HFFc6 (cell line): Measurements from ENCODE around the gene CYSTM1. TPM values are rescaled to one million over a fixed set of nuclear protein-coding genes. Genes with fewer than 3 reads are reported as not detected.
A peak's percentile ranks its signal among the peaks of the same experiment; 100 is the strongest.

Experiments
- DNase-seq: peaks from one replicate; pipeline ENCODE4 v3.0.0-alpha.2; 2018
- H3K27ac Mint-ChIP-seq: 2 replicates; pipeline ENCODE4 v1.8.0; 2020; ENCODE audit warnings: mild to moderate bottlenecking, mixed read lengths
- H3K27me3 Mint-ChIP-seq: 2 replicates; pipeline ENCODE4 v1.8.0; 2021; ENCODE audit warnings: mild to moderate bottlenecking, moderate library complexity, mixed read lengths; ENCODE audit not compliant: insufficient read depth
- H3K36me3 Mint-ChIP-seq: 2 replicates; pipeline ENCODE4 v1.8.0; 2021; ENCODE audit warnings: low read depth, mixed read lengths
- H3K4me1 Mint-ChIP-seq: 2 replicates; pipeline ENCODE4 v1.8.0; 2020; ENCODE audit warnings: low read depth, mixed read lengths
- H3K4me3 Mint-ChIP-seq: 2 replicates; pipeline ENCODE4 v1.8.0; 2020; ENCODE audit warnings: mild to moderate bottlenecking, moderate library complexity, mixed read lengths
- H3K9me3 Mint-ChIP-seq: 2 replicates; pipeline ENCODE4 v1.8.0; 2020; ENCODE audit warnings: mild to moderate bottlenecking, mixed read lengths
- total RNA-seq, 6 experiments: library from RNA; stranded (reverse); fragmentation: NEBNext Ultra II Directional; extraction: Animal tissue kit (Norgen Biotek cat#: 25700); gene quantifications; 2 replicates in 1 of 6; 3 replicates in 5 of 6; pipeline ENCODE4 v1.2.3, GENCODE V29; 2021
- TF ChIP-seq, protein P1 (sequence below): fragments of 200-600 bp; sonication (generic); IDR thresholded peaks from 2 replicates; pipeline ENCODE4 v1.5.0; 2021; ENCODE audit warnings: antibody characterized with exemption, mild to moderate bottlenecking

The CYSTM1 gene
- total RNA-seq, 6 experiments from 2014 or later, result 11.6 to 16.7 (median 12.5) TPM

DNA sequence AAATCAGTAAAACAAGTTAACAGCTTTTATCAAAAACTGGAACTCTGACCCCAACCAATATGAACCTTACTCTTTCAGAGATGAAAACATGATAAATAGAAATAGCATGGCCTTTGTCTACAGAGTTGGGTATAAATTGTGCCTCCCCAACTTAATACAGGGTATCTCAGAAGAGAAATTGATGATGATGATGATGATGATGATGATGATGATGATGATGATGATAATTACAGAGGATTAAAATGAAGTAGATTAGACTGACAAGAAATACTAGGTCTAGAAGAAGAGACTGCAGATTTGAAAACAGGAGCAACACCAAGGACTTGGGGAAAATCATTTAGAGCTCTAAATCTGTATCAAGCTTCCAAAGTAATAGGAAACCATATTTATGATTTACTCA is 100.8 kb downstream of the CYSTM1 start:
- Mint-ChIP-seq H3K27me3 (no peaks in the 10 kb centered on the region), H3K36me3 (peaks cover 24% of the 10 kb centered on the region), H3K4me1 (peaks cover 6% of the 10 kb centered on the region; the same call in 1 of the 2 replicates), H3K27ac (no peak overlapping the region), H3K4me3 (no peak overlapping the region), H3K9me3 (no peaks in the 10 kb centered on the region)
- DNase-seq, result no peak
- TF ChIP-seq, protein P1, sequence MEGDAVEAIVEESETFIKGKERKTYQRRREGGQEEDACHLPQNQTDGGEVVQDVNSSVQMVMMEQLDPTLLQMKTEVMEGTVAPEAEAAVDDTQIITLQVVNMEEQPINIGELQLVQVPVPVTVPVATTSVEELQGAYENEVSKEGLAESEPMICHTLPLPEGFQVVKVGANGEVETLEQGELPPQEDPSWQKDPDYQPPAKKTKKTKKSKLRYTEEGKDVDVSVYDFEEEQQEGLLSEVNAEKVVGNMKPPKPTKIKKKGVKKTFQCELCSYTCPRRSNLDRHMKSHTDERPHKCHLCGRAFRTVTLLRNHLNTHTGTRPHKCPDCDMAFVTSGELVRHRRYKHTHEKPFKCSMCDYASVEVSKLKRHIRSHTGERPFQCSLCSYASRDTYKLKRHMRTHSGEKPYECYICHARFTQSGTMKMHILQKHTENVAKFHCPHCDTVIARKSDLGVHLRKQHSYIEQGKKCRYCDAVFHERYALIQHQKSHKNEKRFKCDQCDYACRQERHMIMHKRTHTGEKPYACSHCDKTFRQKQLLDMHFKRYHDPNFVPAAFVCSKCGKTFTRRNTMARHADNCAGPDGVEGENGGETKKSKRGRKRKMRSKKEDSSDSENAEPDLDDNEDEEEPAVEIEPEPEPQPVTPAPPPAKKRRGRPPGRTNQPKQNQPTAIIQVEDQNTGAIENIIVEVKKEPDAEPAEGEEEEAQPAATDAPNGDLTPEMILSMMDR, result no peak

DNA sequence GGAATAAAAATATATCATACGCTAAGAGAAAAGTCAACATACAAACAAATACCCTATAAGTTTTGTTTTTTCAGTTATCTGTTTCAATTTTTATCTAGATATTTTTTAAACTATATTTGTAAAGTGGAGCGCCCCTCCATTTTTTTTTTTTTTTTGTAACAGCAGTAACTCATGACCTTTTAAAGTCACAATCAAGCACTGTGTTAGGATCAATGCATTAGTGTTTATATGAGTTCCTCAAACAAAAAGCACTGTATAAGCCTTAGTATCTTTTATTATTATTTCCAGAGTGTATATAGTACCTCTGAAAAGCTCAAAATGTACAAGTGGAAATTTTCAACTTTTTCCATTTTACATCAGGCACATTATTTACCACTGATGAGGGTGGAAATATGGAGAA is 107.3 kb downstream of the CYSTM1 start:
- no peak overlapping the region for H3K27ac Mint-ChIP-seq
- no peaks in the 10 kb centered on the region for H3K27me3 Mint-ChIP-seq
- peaks cover 12% of the 10 kb centered on the region for H3K4me1 Mint-ChIP-seq
- H3K4me3 Mint-ChIP-seq, result no peak overlapping the region
- H3K9me3 Mint-ChIP-seq, result no peaks in the 10 kb centered on the region
- peaks cover 14% of the 10 kb centered on the region for H3K36me3 Mint-ChIP-seq
- no peak for DNase-seq
- TF ChIP-seq, protein P1, result no peak

DNA sequence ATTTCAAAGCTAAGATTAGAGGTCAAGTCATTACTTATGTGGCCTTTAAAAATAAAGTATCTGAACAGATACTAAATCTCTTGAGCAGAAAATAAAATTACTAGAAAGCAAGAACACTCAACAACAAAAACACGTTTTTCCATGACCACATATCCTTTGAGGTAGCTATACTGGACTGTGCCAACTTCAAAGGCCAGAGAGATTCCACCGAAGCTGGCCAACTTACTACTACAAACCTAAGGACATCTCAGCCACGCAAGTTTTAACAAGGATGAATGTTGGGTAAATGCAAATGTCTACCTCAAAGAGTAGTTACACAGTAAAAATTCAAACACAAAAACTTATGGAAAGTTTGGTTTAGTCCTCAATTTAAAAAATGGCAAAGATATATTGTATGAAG is 109.0 kb downstream of the CYSTM1 start:
- DNase-seq, result no peak
- no peaks in the 10 kb centered on the region for H3K36me3 Mint-ChIP-seq

DNA sequence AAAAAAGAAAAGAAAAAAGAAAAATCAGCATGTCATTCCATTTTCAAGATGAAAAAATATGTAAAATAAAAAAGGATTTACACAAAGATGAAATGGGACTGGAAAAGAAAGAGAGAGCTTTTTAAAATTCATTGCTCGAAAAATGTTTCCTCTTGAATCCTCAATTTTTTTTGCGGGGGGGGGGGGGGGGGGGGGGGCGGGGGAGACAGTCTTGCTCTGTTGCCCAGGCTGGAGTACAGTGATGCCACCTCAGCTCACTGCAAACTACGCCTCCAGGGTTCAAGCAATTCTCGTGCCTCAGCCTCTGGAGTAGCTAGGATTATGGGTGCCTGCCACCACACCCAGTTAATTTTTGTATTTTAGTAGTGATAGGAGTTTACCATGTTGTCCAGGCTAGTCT is 111.4 kb downstream of the CYSTM1 start:
- H3K27ac Mint-ChIP-seq, result no peak overlapping the region
- no peak overlapping the region for H3K4me3 Mint-ChIP-seq
- H3K27me3 Mint-ChIP-seq, result no peaks in the 10 kb centered on the region; the same call in 1 of the 2 replicates
- H3K36me3 Mint-ChIP-seq, result peaks cover 13% of the 10 kb centered on the region
- no peak for DNase-seq
- no peaks in the 10 kb centered on the region for H3K9me3 Mint-ChIP-seq
- TF ChIP-seq, protein P1, result no peak
- H3K4me1 Mint-ChIP-seq, result peaks cover 42% of the 10 kb centered on the region

More for the DNA sequence above, 109.0 kb downstream of the CYSTM1 start:
- peaks cover 24% of the 10 kb centered on the region for H3K4me1 Mint-ChIP-seq
- no peaks in the 10 kb centered on the region for H3K9me3 Mint-ChIP-seq
- no peak overlapping the region for H3K4me3 Mint-ChIP-seq
- H3K27me3 Mint-ChIP-seq, result no peaks in the 10 kb centered on the region
- no peak overlapping the region for H3K27ac Mint-ChIP-seq
- TF ChIP-seq, protein P1, result no peak

DNA sequence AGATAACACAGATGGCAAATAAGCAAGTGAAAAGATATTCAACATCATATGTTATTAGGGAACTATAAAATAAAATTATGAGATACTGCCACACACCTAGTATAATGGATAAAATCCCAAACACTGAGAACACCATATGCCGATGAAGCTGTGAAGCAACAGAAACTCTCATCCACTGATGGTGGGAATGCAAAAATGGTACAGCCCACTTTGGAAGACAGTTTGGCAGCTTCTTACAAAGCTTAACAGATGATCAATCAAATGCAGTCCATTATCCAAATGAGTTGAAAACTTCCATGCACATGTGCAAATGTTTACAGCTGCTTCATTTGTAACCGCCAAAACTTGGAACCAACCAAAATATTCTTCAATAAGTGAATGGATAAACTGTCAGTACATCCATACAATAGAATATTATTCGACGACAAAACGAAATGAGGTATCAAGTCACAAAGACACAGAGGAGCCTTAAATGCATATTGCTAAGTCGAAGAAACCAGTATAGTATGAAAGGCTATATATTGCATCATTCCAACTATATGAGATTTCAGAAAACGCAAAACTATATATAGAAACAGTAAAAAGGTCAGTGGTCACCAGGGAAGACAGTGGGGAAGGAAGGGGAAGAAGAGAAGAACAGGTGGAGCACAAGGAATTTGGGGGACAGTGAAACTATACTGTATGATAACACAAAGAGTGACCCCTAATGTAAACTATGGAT is 113.0 kb downstream of the CYSTM1 start:
- Mint-ChIP-seq H3K4me3 (no peak overlapping the region), H3K4me1 (peaks cover 55% of the 10 kb centered on the region), H3K27me3 (no peaks in the 10 kb centered on the region; the same call in 1 of the 2 replicates), H3K9me3 (no peaks in the 10 kb centered on the region), H3K27ac (peak overlapping the region; percentile 52; the same call in 1 of the 2 replicates), H3K36me3 (peaks cover 15% of the 10 kb centered on the region)
- TF ChIP-seq, protein P1, result no peak
- no peak for DNase-seq
